ENCODE measurements around the gene LCTL. TPM values are rescaled to one million over a fixed set of nuclear protein-coding genes. Genes with fewer than 3 reads are reported as not detected.

The LCTL gene
- total and polyA plus RNA-seq, 2 donors (not counting 1 experiment from before 2014, with no cell fraction given): not detected

GRCh38 chr15:66523926-66524325 is 41.9 kb downstream of the LCTL start:
- POLR2A ChIA-PET: no interaction called here
- ATAC-seq (ENCODE audit: low read depth): no peak
- H3K4me1 ChIP-seq (ENCODE audit: control insufficient read depth in 2 of 2, insufficient read depth in 2 of 2, low read length in 2 of 2): no peaks in the 10 kb centered on the region
- no peak overlapping the region for H3K4me2 ChIP-seq (replicated peaks; ENCODE audit: low read depth, low read length, poor library complexity, severe bottlenecking)
- CTCF ChIA-PET: no interaction called here
- intact Hi-C loops (cut with micrococcal nuclease): no loop called here
- no peak overlapping the region for H3K4me3 ChIP-seq (ENCODE audit: control extremely low read depth in 1 of 5, extremely low read depth in 1 of 5, insufficient read depth in 1 of 5, low read depth in 2 of 5, low read length in 4 of 5)
- H4K20me1 ChIP-seq (ENCODE audit: control insufficient read depth, insufficient read depth, low read length, poor library complexity, severe bottlenecking): no peaks in the 10 kb centered on the region
- no peaks in the 10 kb centered on the region for H3K9me3 ChIP-seq (ENCODE audit: control extremely low read depth in 1 of 3, control insufficient read depth in 2 of 3, insufficient read depth in 1 of 3, low read length in 2 of 3)
- no peaks in the 10 kb centered on the region for H3K79me2 ChIP-seq (ENCODE audit: control insufficient read depth, insufficient read depth, low read length)
- no peaks in the 10 kb centered on the region for H3K4me1 Mint-ChIP-seq
- no peaks in the 10 kb centered on the region for H3K27me3 ChIP-seq (replicated peaks in 1 of 4; ENCODE audit: control extremely low read depth in 1 of 4, control insufficient read depth in 3 of 4, insufficient read depth in 4 of 4, low read length in 3 of 4)
- TF ChIP-seq CTCF (IDR thresholded peaks at IDR 0.05) (no peak), EZH2 (IDR thresholded peaks at IDR 0.05; ENCODE audit: borderline replicate concordance, insufficient read depth, low read depth, low read length, poor library complexity, severe bottlenecking) (no peak)
- no peak overlapping the region for H3K4me3 Mint-ChIP-seq
- no peaks in the 10 kb centered on the region for H3K9me3 Mint-ChIP-seq (ENCODE audit: insufficient read depth)
- H2AFZ ChIP-seq (ENCODE audit: insufficient read depth, low read depth, low read length, poor library complexity, severe bottlenecking): no peak overlapping the region
- no peak overlapping the region for H3K27ac Mint-ChIP-seq
- no CpG with 5 or more reads among the region's 3 CpGs for WGBS (ENCODE audit: insufficient coverage)
- peaks cover 7 to 12% of the 10 kb centered on the region in 2 experiments for H3K36me3 ChIP-seq (replicated peaks in 1 of 2; ENCODE audit: control extremely low read depth in 1 of 2, control insufficient read depth in 1 of 2, extremely low read depth in 1 of 2, insufficient read depth in 2 of 2, low read length in 1 of 2)
- H3K27me3 Mint-ChIP-seq: no peaks in the 10 kb centered on the region
- no peak overlapping the region for H3K9ac ChIP-seq (ENCODE audit: low read length)
- no peak for DNase-seq
- no peak overlapping the region for H3K27ac ChIP-seq (ENCODE audit: low read length in 2 of 2)

GRCh38 chr15:66515901-66516322 is 49.9 kb downstream of the LCTL start:
- H3K27ac Mint-ChIP-seq: no peak overlapping the region
- H3K36me3 ChIP-seq (replicated peaks in 1 of 2; ENCODE audit: control extremely low read depth in 1 of 2, control insufficient read depth in 1 of 2, extremely low read depth in 1 of 2, insufficient read depth in 2 of 2, low read length in 1 of 2): peaks cover 2 to 21% of the 10 kb centered on the region in 2 experiments
- WGBS (ENCODE audit: insufficient coverage): 94% methylated on average over 2 of the region's 2 CpGs
- no peaks in the 10 kb centered on the region for H3K4me1 ChIP-seq (ENCODE audit: control insufficient read depth in 2 of 2, insufficient read depth in 2 of 2, low read length in 2 of 2)
- no peak overlapping the region for H3K4me3 Mint-ChIP-seq
- no peak overlapping the region for H3K9ac ChIP-seq (ENCODE audit: low read length)
- no peak overlapping the region for H2AFZ ChIP-seq (ENCODE audit: insufficient read depth, low read depth, low read length, poor library complexity, severe bottlenecking)
- no peaks in the 10 kb centered on the region for H3K9me3 Mint-ChIP-seq (ENCODE audit: insufficient read depth)
- no peak overlapping the region for H3K4me2 ChIP-seq (replicated peaks; ENCODE audit: low read depth, low read length, poor library complexity, severe bottlenecking)
- H3K27ac ChIP-seq (ENCODE audit: low read length in 2 of 2): no peak overlapping the region
- H3K9me3 ChIP-seq (ENCODE audit: control extremely low read depth in 1 of 3, control insufficient read depth in 2 of 3, insufficient read depth in 1 of 3, low read length in 2 of 3): no peaks in the 10 kb centered on the region
- no peak overlapping the region for H3K4me3 ChIP-seq (ENCODE audit: control extremely low read depth in 1 of 5, extremely low read depth in 1 of 5, insufficient read depth in 1 of 5, low read depth in 2 of 5, low read length in 4 of 5)
- H4K20me1 ChIP-seq (ENCODE audit: control insufficient read depth, insufficient read depth, low read length, poor library complexity, severe bottlenecking): no peaks in the 10 kb centered on the region
- CTCF ChIA-PET: interaction anchor here (1.2 kb wide), 1 partner anchor 17 kb away, joined by 3 read pairs; no protein-coding TSS in a partner anchor
- no peaks in the 10 kb centered on the region for H3K27me3 ChIP-seq (replicated peaks in 1 of 4; ENCODE audit: control extremely low read depth in 1 of 4, control insufficient read depth in 3 of 4, insufficient read depth in 4 of 4, low read length in 3 of 4)
- DNase-seq (no peak), ATAC-seq (ENCODE audit: low read depth) (no peak)
- H3K79me2 ChIP-seq (ENCODE audit: control insufficient read depth, insufficient read depth, low read length): peaks cover 3% of the 10 kb centered on the region
- TF ChIP-seq EZH2 (IDR thresholded peaks at IDR 0.05; ENCODE audit: borderline replicate concordance, insufficient read depth, low read depth, low read length, poor library complexity, severe bottlenecking): no peak
- TF ChIP-seq CTCF (IDR thresholded peaks at IDR 0.05): no peak
- POLR2A ChIA-PET: no interaction called here
- no peaks in the 10 kb centered on the region for H3K4me1 Mint-ChIP-seq
- intact Hi-C loops (cut with micrococcal nuclease): no loop called here
- H3K27me3 Mint-ChIP-seq: no peaks in the 10 kb centered on the region

Measured in B cell (primary cell).